ENCODE data around the gene PADI6.
A peak's percentile ranks its signal among the peaks of the same experiment; 100 is the strongest.
"Not testable (repeated sequence)": the region's sequence is repeated elsewhere in the genome, so short reads cannot be mapped to it uniquely, and the experiment has no call there.

PADI6 gene

DNA sequence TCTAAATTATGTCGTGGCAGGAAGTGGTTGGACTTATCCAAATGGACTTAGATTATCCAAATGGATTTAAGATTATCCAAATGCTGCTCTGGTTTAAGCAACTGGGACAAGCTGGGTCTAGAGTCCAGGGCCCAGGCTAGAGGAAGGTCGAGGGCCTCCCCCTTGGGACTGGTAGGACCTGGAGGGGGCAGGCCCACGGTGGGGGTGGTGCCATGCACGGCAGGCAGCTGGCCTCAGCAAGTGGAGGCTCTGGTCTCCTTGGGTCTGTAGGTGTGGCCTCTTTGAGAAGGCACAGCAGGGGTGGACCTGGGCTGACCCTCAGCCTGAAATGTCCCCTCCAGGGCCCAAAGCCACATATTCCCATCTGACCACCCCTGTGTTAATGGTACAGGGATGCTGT lies 29.8 kb downstream of the PADI6 start:
- Histone ChIP-seq H3K36me3 (ENCODE audit: control insufficient read depth in 4 of 4, insufficient read depth in 4 of 4, low read length in 3 of 4) (peaks cover 0 to 2% (median under 1%) of the 10 kb centered on the region in 4 experiments), H3K9me3 (ENCODE audit: control extremely low read depth in 1 of 5, control insufficient read depth in 4 of 5, insufficient read depth in 2 of 5, low read depth in 1 of 5, low read length in 4 of 5) (no peaks in the 10 kb centered on the region), H3K27me3 (replicated peaks in 2 of 5; ENCODE audit: control insufficient read depth in 4 of 5, insufficient read depth in 5 of 5, low read length in 4 of 5) (no peaks in the 10 kb centered on the region), H3K4me3 (ENCODE audit: control insufficient read depth in 1 of 7, extremely low read depth in 1 of 7, insufficient read depth in 4 of 7, low read depth in 2 of 7, low read length in 6 of 7) (no peak overlapping the region), H3K27ac (ENCODE audit: insufficient read depth in 1 of 2, low read depth in 1 of 2, low read length in 2 of 2, poor library complexity in 1 of 2, severe bottlenecking in 2 of 2) (no peak overlapping the region), H3K4me1 (ENCODE audit: control extremely low read depth in 1 of 4, control insufficient read depth in 4 of 4, insufficient read depth in 4 of 4, low read length in 3 of 4) (peaks cover 0 to 3% (median 0%) of the 10 kb centered on the region in 4 experiments)
- CTCF ChIA-PET: interaction anchor here (0.6 to 1.8 kb wide), 4 partner anchors 14 to 332 kb away, joined by 3 to 4 read pairs (median 4); no protein-coding TSS in a partner anchor
- POLR2A ChIA-PET: no interaction called here
- 96% methylated on average over 3 of the region's 4 CpGs for WGBS (ENCODE audit: insufficient coverage)
- DNase-seq: no peak

DNA sequence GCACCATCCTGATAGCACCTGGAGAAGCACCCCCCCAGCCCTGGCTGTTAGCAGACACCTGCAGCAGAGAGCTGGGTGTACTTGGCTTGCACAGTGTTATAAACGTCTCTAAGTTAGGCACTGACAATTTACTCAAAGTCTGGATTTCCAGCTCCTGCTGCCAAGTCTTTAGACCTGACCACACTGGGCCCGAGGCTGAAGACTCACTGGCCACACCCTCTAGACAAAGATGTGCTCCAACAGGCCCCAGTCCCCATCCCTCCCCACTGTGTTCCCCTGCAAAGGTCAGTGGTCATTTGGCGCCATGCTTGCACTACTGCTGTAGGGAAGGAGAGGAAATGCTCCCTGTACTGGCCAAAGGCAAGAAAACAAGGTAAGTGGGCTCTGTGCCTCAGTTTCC lies 31.1 kb downstream of the PADI6 start:
- Histone ChIP-seq H3K36me3 (ENCODE audit: control insufficient read depth in 4 of 4, insufficient read depth in 4 of 4, low read length in 3 of 4) (peaks cover 0 to 10% (median 6%) of the 10 kb centered on the region in 4 experiments), H3K4me1 (ENCODE audit: control extremely low read depth in 1 of 4, control insufficient read depth in 4 of 4, insufficient read depth in 4 of 4, low read length in 3 of 4) (peaks cover 0 to 3% (median 0%) of the 10 kb centered on the region in 4 experiments), H3K9me3 (ENCODE audit: control extremely low read depth in 1 of 5, control insufficient read depth in 4 of 5, insufficient read depth in 2 of 5, low read depth in 1 of 5, low read length in 4 of 5) (no peaks in the 10 kb centered on the region), H3K27ac (ENCODE audit: insufficient read depth in 1 of 2, low read depth in 1 of 2, low read length in 2 of 2, poor library complexity in 1 of 2, severe bottlenecking in 2 of 2) (no peak overlapping the region), H3K4me3 (ENCODE audit: control insufficient read depth in 1 of 7, extremely low read depth in 1 of 7, insufficient read depth in 4 of 7, low read depth in 2 of 7, low read length in 6 of 7) (no peak overlapping the region), H3K27me3 (replicated peaks in 2 of 5; ENCODE audit: control insufficient read depth in 4 of 5, insufficient read depth in 5 of 5, low read length in 4 of 5) (no peaks in the 10 kb centered on the region)
- ChIA-PET CTCF (interaction anchor here (1.4 to 1.8 kb wide), 2 partner anchors 15 to 18 kb away, joined by 3 to 4 read pairs; no protein-coding TSS in a partner anchor), POLR2A (interaction anchor here (0.6 kb wide), 1 partner anchor 399 kb away, joined by 7 read pairs; no protein-coding TSS in a partner anchor)
- 72% methylated on average over 2 of the region's 3 CpGs for whole genome bisulfite sequencing (ENCODE audit: insufficient coverage)
- no peak for DNase-seq

DNA sequence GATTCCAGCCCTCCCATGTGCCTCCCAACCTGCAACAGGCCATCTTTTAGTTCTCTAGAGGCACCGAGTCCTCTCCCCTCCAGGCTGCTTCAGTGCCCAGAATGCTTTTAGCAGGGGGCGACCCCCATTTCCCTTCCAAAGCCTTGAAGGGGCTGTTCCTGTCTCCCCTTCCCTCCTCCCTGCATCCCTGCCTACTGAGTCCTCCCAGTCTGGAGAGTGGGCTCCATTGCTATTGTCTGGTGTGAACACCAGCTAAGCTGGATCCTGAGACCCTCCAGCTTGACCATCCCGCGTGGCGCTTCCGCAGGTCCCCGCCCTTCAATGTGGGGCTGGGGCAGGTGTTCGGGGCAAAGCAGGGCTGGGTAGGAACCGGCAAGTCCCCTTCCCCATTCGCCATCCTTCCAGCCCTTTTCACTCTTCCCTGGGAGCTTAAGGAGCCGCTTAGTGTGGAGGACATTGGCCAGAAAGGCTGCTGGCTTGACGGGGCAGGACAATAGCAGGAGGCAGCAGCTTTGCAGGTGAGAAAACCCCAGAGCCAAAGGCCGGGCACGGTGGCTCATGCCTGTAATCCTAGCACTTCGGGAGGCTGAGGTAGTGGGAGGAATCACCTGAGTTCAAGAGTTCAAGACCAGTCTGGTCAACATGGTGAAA lies 32.2 kb downstream of the PADI6 start:
- POLR2A ChIA-PET: interaction anchor here (0.6 kb wide), 1 partner anchor 1618 kb away, joined by 3 read pairs; no protein-coding TSS in a partner anchor
- Histone ChIP-seq H3K27ac (ENCODE audit: insufficient read depth in 1 of 2, low read depth in 1 of 2, low read length in 2 of 2, poor library complexity in 1 of 2, severe bottlenecking in 2 of 2) (no peak overlapping the region), H3K4me3 (ENCODE audit: control insufficient read depth in 1 of 7, extremely low read depth in 1 of 7, insufficient read depth in 4 of 7, low read depth in 2 of 7, low read length in 6 of 7) (no peak overlapping the region), H3K36me3 (ENCODE audit: control insufficient read depth in 4 of 4, insufficient read depth in 4 of 4, low read length in 3 of 4) (peaks cover 2 to 20% (median 13%) of the 10 kb centered on the region in 4 experiments), H3K27me3 (replicated peaks in 2 of 5; ENCODE audit: control insufficient read depth in 4 of 5, insufficient read depth in 5 of 5, low read length in 4 of 5) (no peaks in the 10 kb centered on the region), H3K4me1 (ENCODE audit: control extremely low read depth in 1 of 4, control insufficient read depth in 4 of 4, insufficient read depth in 4 of 4, low read length in 3 of 4) (peaks cover 0 to 3% (median 0%) of the 10 kb centered on the region in 4 experiments), H3K9me3 (ENCODE audit: control extremely low read depth in 1 of 5, control insufficient read depth in 4 of 5, insufficient read depth in 2 of 5, low read depth in 1 of 5, low read length in 4 of 5) (no peaks in the 10 kb centered on the region)
- 84% methylated on average over 13 of the region's 15 CpGs for WGBS (ENCODE audit: insufficient coverage)
- CTCF ChIA-PET: interaction anchor here (1.0 to 3.4 kb wide), 4 partner anchors 11 to 279 kb away, joined by 3 to 16 read pairs (median 3); no protein-coding TSS in a partner anchor
- no peak for DNase-seq

DNA sequence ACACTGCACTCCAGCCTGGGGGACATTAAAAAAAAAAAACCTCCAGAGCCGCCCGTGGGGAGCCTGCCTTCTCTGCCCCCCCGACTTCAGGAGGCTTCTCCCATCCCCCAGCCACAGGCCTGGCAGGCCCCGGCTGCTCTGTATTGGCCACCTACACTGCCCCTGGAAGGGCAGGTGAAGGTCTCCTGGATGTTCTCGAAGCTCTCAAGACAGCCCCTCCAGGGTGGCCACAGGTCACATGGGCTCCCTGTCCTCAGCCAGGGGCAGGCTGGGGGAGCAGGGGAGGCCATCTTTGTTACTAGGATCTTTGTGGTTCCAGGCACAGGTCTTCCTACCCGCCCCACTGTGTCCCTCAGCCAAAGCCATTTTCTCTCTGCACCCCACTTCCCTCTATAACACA lies 32.8 kb downstream of the PADI6 start:
- Histone ChIP-seq H3K27ac (ENCODE audit: insufficient read depth in 1 of 2, low read depth in 1 of 2, low read length in 2 of 2, poor library complexity in 1 of 2, severe bottlenecking in 2 of 2) (no peak overlapping the region), H3K27me3 (replicated peaks in 2 of 5; ENCODE audit: control insufficient read depth in 4 of 5, insufficient read depth in 5 of 5, low read length in 4 of 5) (no peaks in the 10 kb centered on the region), H3K9me3 (ENCODE audit: control extremely low read depth in 1 of 5, control insufficient read depth in 4 of 5, insufficient read depth in 2 of 5, low read depth in 1 of 5, low read length in 4 of 5) (no peaks in the 10 kb centered on the region), H3K4me3 (ENCODE audit: control insufficient read depth in 1 of 7, extremely low read depth in 1 of 7, insufficient read depth in 4 of 7, low read depth in 2 of 7, low read length in 6 of 7) (no peak overlapping the region), H3K4me1 (ENCODE audit: control extremely low read depth in 1 of 4, control insufficient read depth in 4 of 4, insufficient read depth in 4 of 4, low read length in 3 of 4) (peaks cover 0 to 3% (median 0%) of the 10 kb centered on the region in 4 experiments), H3K36me3 (ENCODE audit: control insufficient read depth in 4 of 4, insufficient read depth in 4 of 4, low read length in 3 of 4) (peaks cover 5 to 27% (median 20%) of the 10 kb centered on the region in 4 experiments)
- WGBS (ENCODE audit: insufficient coverage): 71% methylated on average over 5 of the region's 6 CpGs
- CTCF ChIA-PET: interaction anchor here (1.0 to 3.4 kb wide), 10 partner anchors 9 to 347 kb away, joined by 3 to 16 read pairs (median 5); no protein-coding TSS in a partner anchor
- POLR2A ChIA-PET: interaction anchor here (0.7 kb wide), 1 partner anchor 9 kb away, joined by 3 read pairs; no protein-coding TSS in a partner anchor
- DNase-seq: no peak

DNA sequence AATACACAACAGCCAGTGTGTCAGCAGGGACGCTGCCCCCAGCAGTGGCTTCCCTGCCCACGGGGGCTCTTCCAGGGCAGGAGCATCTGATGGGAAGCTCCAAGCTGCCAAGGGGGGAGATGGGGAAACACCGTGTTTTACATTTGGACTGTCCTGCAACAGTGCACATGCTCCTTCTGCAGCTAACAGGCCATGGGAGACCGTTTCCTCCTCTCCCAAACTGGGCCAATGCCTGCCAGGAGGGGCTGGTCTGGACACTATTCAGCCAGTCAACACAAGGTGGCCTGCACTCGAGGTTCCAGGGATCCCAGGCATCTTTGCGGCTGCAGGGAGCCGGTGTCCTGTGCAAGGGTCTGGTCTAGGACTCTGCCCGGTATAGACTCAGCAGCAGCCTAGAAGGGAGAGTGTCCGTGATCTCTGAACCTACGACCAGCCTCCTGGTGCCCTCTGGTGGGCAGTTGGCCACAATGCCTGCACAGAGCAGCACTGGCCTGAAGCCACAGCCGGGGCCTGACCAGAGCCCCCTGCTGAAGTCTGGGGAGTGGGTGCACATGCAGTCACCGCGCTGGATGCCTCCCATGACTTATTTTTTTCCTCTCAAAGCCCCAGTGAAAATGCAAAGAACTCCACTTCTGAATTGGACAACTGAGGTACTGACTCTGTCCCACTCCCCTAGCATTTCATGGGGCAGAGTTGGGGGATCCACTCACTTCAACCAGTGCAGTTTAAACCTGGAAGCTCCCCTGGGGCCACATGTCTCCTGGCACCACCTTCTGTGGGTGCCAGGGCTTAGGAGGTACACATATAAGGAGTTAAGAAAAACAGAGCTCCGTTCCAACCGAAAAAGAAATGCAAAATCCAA lies 34.1 kb downstream of the PADI6 start:
- Histone ChIP-seq H3K9me3 (ENCODE audit: control extremely low read depth in 1 of 5, control insufficient read depth in 4 of 5, insufficient read depth in 2 of 5, low read depth in 1 of 5, low read length in 4 of 5) (no peaks in the 10 kb centered on the region), H3K4me1 (ENCODE audit: control extremely low read depth in 1 of 4, control insufficient read depth in 4 of 4, insufficient read depth in 4 of 4, low read length in 3 of 4) (peaks cover 0 to 3% (median 0%) of the 10 kb centered on the region in 4 experiments), H3K4me3 (ENCODE audit: control insufficient read depth in 1 of 7, extremely low read depth in 1 of 7, insufficient read depth in 4 of 7, low read depth in 2 of 7, low read length in 6 of 7) (no peak overlapping the region), H3K27me3 (replicated peaks in 2 of 5; ENCODE audit: control insufficient read depth in 4 of 5, insufficient read depth in 5 of 5, low read length in 4 of 5) (no peaks in the 10 kb centered on the region), H3K36me3 (ENCODE audit: control insufficient read depth in 4 of 4, insufficient read depth in 4 of 4, low read length in 3 of 4) (peaks cover 14 to 40% (median 32%) of the 10 kb centered on the region in 4 experiments), H3K27ac (ENCODE audit: insufficient read depth in 1 of 2, low read depth in 1 of 2, low read length in 2 of 2, poor library complexity in 1 of 2, severe bottlenecking in 2 of 2) (no peak overlapping the region)
- peak; percentile 61 to 77 (median 69) for DNase-seq
- ChIA-PET CTCF (interaction anchor here (0.7 to 3.4 kb wide), 15 partner anchors 9 to 351 kb away, joined by 3 to 16 read pairs (median 5); no protein-coding TSS in a partner anchor), POLR2A (no interaction called here)
- WGBS (ENCODE audit: insufficient coverage): 63% methylated on average over 12 of the region's 15 CpGs

DNA sequence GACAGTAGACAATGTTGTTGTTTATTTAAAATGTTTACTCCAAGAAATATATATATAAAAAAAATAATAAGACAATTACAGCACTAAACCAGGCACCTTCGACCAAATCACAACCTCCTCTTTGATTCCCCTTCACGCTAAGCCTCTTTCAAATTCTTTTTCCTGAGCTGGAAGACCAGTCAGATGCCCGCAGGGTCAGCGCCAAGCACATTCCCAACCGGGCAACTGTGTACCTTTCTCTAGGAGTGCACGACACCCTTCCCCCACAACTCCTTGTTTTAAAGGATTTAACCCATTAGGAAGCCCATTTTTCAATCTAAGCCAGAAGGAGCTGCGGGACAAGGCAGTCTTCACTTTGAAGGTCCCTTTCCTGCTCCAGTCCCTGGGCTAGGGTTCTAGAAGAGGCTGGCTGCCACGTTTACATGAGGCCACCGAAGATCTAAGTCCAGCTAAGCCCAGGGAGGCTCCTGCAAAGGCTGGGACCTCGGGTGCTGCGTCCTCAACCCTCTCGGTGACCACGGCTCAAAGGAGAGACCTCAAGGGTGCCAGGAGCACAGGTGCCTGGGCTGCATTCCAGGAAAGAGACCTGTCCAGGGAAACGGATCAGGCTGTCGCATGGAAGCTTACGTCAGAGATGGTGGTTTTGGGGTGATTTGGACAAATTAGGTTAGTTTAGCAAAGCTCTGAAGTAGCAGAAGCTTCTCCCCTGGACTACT lies 34.9 kb downstream of the PADI6 start:
- H3K36me3 ChIP-seq (ENCODE audit: control insufficient read depth in 4 of 4, insufficient read depth in 4 of 4, low read length in 3 of 4): peaks cover 16 to 48% (median 39%) of the 10 kb centered on the region in 4 experiments
- DNase-seq; H3K27ac ChIP-seq (ENCODE audit: insufficient read depth in 1 of 2, low read depth in 1 of 2, low read length in 2 of 2, poor library complexity in 1 of 2, severe bottlenecking in 2 of 2); H3K4me1 ChIP-seq (ENCODE audit: control extremely low read depth in 1 of 4, control insufficient read depth in 4 of 4, insufficient read depth in 4 of 4, low read length in 3 of 4); H3K9me3 ChIP-seq (ENCODE audit: control extremely low read depth in 1 of 5, control insufficient read depth in 4 of 5, insufficient read depth in 2 of 5, low read depth in 1 of 5, low read length in 4 of 5); H3K27me3 ChIP-seq (replicated peaks in 2 of 5; ENCODE audit: control insufficient read depth in 4 of 5, insufficient read depth in 5 of 5, low read length in 4 of 5); H3K4me3 ChIP-seq (ENCODE audit: control insufficient read depth in 1 of 7, extremely low read depth in 1 of 7, insufficient read depth in 4 of 7, low read depth in 2 of 7, low read length in 6 of 7); POLR2A ChIA-PET: not testable (repeated sequence)
- CTCF ChIA-PET: interaction anchor here (0.7 to 3.4 kb wide), 10 partner anchors 9 to 352 kb away, joined by 3 to 16 read pairs (median 6); no protein-coding TSS in a partner anchor
- WGBS (ENCODE audit: insufficient coverage): 95% methylated on average over 11 of the region's 16 CpGs

Data from common myeloid progenitor, CD34-positive (primary cell).